Measurements from ENCODE around the gene DENND2C. TPM values are rescaled to one million over a fixed set of nuclear protein-coding genes. Genes with fewer than 3 reads are reported as not detected.

Gene DENND2C
- total and polyA plus RNA-seq, 2 of the 13 experiments (the other 11 are each of a cell fraction or from before 2014, with no cell fraction given): 0.08 to 0.33 TPM

DNA sequence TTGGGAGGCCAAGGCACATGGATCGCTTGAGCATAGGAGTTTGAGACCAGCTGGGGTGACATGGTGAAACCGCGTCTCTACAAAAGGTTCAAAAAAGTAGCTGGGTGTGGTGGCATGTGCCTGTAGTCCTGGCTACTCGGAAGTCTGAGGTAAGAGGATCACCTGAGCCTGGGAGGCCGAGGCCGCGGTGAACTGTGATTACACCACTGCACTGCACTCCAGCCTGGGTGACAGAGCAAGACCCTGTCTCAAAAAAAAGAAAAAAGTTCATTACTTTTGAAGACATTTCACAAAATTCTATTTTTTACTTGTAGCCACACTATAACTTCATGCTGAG lies 2.1 kb upstream of the DENND2C start:
- H3K9ac ChIP-seq (ENCODE audit: insufficient read depth, low read depth, low read length): no peak overlapping the region
- no peaks in the 10 kb centered on the region for H4K20me1 ChIP-seq (ENCODE audit: insufficient read depth, low read length)
- TF ChIP-seq CAMTA2 (CRISPR knock-in tag; IDR thresholded peaks at IDR 0.05; ENCODE audit: borderline replicate concordance): no peak
- TF ChIP-seq, protein P1, sequence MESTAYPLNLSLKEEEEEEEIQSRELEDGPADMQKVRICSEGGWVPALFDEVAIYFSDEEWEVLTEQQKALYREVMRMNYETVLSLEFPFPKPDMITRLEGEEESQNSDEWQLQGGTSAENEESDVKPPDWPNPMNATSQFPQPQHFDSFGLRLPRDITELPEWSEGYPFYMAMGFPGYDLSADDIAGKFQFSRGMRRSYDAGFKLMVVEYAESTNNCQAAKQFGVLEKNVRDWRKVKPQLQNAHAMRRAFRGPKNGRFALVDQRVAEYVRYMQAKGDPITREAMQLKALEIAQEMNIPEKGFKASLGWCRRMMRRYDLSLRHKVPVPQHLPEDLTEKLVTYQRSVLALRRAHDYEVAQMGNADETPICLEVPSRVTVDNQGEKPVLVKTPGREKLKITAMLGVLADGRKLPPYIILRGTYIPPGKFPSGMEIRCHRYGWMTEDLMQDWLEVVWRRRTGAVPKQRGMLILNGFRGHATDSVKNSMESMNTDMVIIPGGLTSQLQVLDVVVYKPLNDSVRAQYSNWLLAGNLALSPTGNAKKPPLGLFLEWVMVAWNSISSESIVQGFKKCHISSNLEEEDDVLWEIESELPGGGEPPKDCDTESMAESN (CRISPR knock-in tag; conservative IDR thresholded peaks at IDR 0.05): no peak
- no peak for TF ChIP-seq HDAC1 (CRISPR knock-in tag; IDR thresholded peaks at IDR 0.05)
- no peak for TF ChIP-seq ZNF850 (CRISPR knock-in tag; conservative IDR thresholded peaks at IDR 0.05)
- TF ChIP-seq EHMT2 (IDR thresholded peaks at IDR 0.05; ENCODE audit: borderline replicate concordance, low read depth, low read length): no peak
- no peak for TF ChIP-seq ZIK1 (CRISPR knock-in tag; IDR thresholded peaks at IDR 0.05; ENCODE audit: borderline replicate concordance, low read depth)
- TF ChIP-seq EEA1 (CRISPR knock-in tag; IDR thresholded peaks at IDR 0.05; ENCODE audit: borderline replicate concordance): no peak
- TF ChIP-seq WIZ (CRISPR knock-in tag; IDR thresholded peaks at IDR 0.05): no peak
- no peak for TF ChIP-seq PPARG (CRISPR knock-in tag; conservative IDR thresholded peaks at IDR 0.05)
- no peak for TF ChIP-seq ZNF552 (CRISPR knock-in tag; IDR thresholded peaks at IDR 0.05; ENCODE audit: borderline replicate concordance)
- intact Hi-C loops (cut with micrococcal nuclease; ENCODE audit: unreplicated experiment): loop anchor here (2.0 kb wide), 1 partner anchor 325 kb away; no protein-coding TSS in a partner anchor
- DNase-seq (ENCODE audit: low spot score): no peak
- no peak overlapping the region for H3K27ac ChIP-seq (ENCODE audit: extremely low read length, insufficient read depth, low read length)
- ChIA-PET POLR2A (no interaction called here), CTCF (ENCODE audit: low intra/inter-chr PET ratio, low total read pairs) (interaction anchor here (2.9 kb wide), 1 partner anchor 325 kb away, joined by 12 read pairs; no protein-coding TSS in a partner anchor)
- BruUV-seq (replicated peaks): no TSS peak
- ATAC-seq: no peak
- H3K4me2 ChIP-seq (ENCODE audit: low read depth, low read length): no peak overlapping the region
- in situ Hi-C loops (cut with HindIII; ENCODE audit: extremely low pct_ligation_motif_present, low pct_unique_long_range_greater_than_20kb): no loop called here
- WGBS (ENCODE audit: low lambda C conversion rate): 7% methylated on average over 7 of the region's 7 CpGs
- H3K36me3 ChIP-seq (replicated peaks in 1 of 2; ENCODE audit: control insufficient read depth in 1 of 2, insufficient read depth in 2 of 2, low read length in 2 of 2): no peaks in the 10 kb centered on the region
- H3K9me3 ChIP-seq (ENCODE audit: low read length): no peaks in the 10 kb centered on the region
- H3K27me3 ChIP-seq (ENCODE audit: control insufficient read depth in 1 of 2, insufficient read depth in 2 of 2, low read length in 2 of 2): peaks cover 0 to 29% of the 10 kb centered on the region in 2 experiments; a peak in 1 of 5 replicates
- no peaks in the 10 kb centered on the region for H3K79me2 ChIP-seq (ENCODE audit: insufficient read depth, low read length)
- H3K4me3 ChIP-seq (replicated peaks in 1 of 3; ENCODE audit: insufficient read depth in 1 of 3, low read depth in 2 of 3, low read length in 3 of 3): no peak overlapping the region
- H2AFZ ChIP-seq (ENCODE audit: low read length): no peak overlapping the region
- peaks cover 17% of the 10 kb centered on the region for H3K4me1 ChIP-seq (ENCODE audit: insufficient read depth, low read length)
- FAIRE-seq: no peak
